K562 (cell line): ENCODE data around the gene MICAL1. TPM values are rescaled to one million over a fixed set of nuclear protein-coding genes. Genes with fewer than 3 reads are reported as not detected.

Experiments
- ATAC-seq: fragments of 200-7000 bp; cut with Tn5 transposase; 3 replicates; pipeline ENCODE4 v1.9.1; 2020; ENCODE audit warnings: moderate library complexity
- BruUV-seq: library from RNA; stranded (reverse); fragments of 400-500 nt; replicated peaks from 2 replicates; lab custom pipeline; 2021; lab: Mats Ljungman, UMichigan
- CTCF ChIA-PET: fragments of 300-600 bp; formaldehyde crosslinking; extraction: SDS; loops from one replicate; lab custom pipeline; 2021; ENCODE audit warnings: low intra/inter-chr PET ratio; lab: Yijun Ruan, JAX
- POLR2A ChIA-PET: fragments of 300-600, 350-650 bp; sonication (Branson Sonifier 250); formaldehyde crosslinking; extraction: SDS; loops from one replicate; lab custom pipeline; 2021; ENCODE audit warnings: antibody characterized with exemption, inconsistent platforms; lab: Yijun Ruan, JAX
- DNase-seq, 4 experiments: peaks; one replicate each; pipeline versions ENCODE4 v3.0.0 to v3.0.0-alpha.2; 2011 to 2018; ENCODE audit warnings: low spot score in 3 of 4, mixed read lengths in 3 of 4; ENCODE audit errors: extremely low read depth in 1 of 4
- FAIRE-seq: peaks from 2 replicates; lab custom pipeline; 2011; peaks lifted over from hg19 to GRCh38; lab: Jason Lieb, UNC
- H2AFZ ChIP-seq: 2 replicates; pipeline ENCODE4 v1.6.0; 2011; ENCODE audit warnings: low read depth, low read length, control low read depth, inconsistent platforms
- H3K27ac ChIP-seq: fragments of 200-600 bp; 3 replicates; pipeline ENCODE4 v1.8.0; 2011; ENCODE audit warnings: low read depth, mild to moderate bottlenecking, control low read depth, inconsistent platforms, low read length, moderate library complexity, mixed read lengths; ENCODE audit errors: extremely low read depth
- H3K27me3 ChIP-seq, 2 experiments: fragments of 300-600 bp in 1 of 2; 2 replicates in 1 of 2; 3 replicates in 1 of 2; pipeline versions ENCODE4 v1.6.0 to v1.8.0; 2011; ENCODE audit warnings: inconsistent platforms in 2 of 2, low read length in 2 of 2, mild to moderate bottlenecking in 1 of 2, mixed read lengths in 1 of 2, moderate library complexity in 1 of 2; ENCODE audit not compliant: control insufficient read depth in 2 of 2, insufficient read depth in 2 of 2
- H3K36me3 ChIP-seq: fragments of 300-600 bp; 3 replicates; pipeline ENCODE4 v1.8.0; 2011; ENCODE audit warnings: mild to moderate bottlenecking, low read length, inconsistent platforms; ENCODE audit not compliant: control insufficient read depth, insufficient read depth
- H3K4me1 ChIP-seq, 2 experiments: fragments of 200-600 bp in 1 of 2; replicated peaks in 1 of 2; 2 replicates in 1 of 2; 3 replicates in 1 of 2; pipeline versions ENCODE4 v1.5.1 to v1.8.0; 2011; ENCODE audit warnings: inconsistent platforms in 2 of 2, low read length in 2 of 2, mild to moderate bottlenecking in 1 of 2, mixed read lengths in 1 of 2, moderate library complexity in 1 of 2; ENCODE audit not compliant: control insufficient read depth in 2 of 2, insufficient read depth in 2 of 2
- H3K4me2 ChIP-seq: 2 replicates; pipeline ENCODE4 v1.6.1; 2011; ENCODE audit warnings: low read length, control low read depth, inconsistent platforms, mixed read lengths; ENCODE audit not compliant: insufficient read depth
- H3K4me3 ChIP-seq: fragments of 200-600 bp; sonication (generic), shearing (Covaris generic); 2 replicates; pipeline ENCODE4 v1.5.1; 2016; ENCODE audit warnings: control low read depth, inconsistent platforms
- H3K79me2 ChIP-seq: fragments of 200-600 bp; 3 replicates; pipeline ENCODE4 v1.8.0; 2011; ENCODE audit warnings: low read length, inconsistent platforms; ENCODE audit not compliant: control insufficient read depth, insufficient read depth
- H3K9ac ChIP-seq, 2 experiments: 2 replicates each; pipeline versions ENCODE4 v1.6.0 to v1.6.1; 2011; ENCODE audit warnings: low read depth in 2 of 2, low read length in 2 of 2, control low read depth in 1 of 2, inconsistent platforms in 1 of 2, mild to moderate bottlenecking in 1 of 2, mixed read lengths in 1 of 2; ENCODE audit not compliant: insufficient read depth in 1 of 2
- H3K9me1 ChIP-seq: one replicate; pipeline ENCODE4 v1.6.0; 2011; ENCODE audit warnings: inconsistent platforms, mild to moderate bottlenecking, low read length, moderate library complexity; ENCODE audit not compliant: control insufficient read depth, insufficient read depth
- H3K9me3 ChIP-seq: replicated peaks from 2 replicates; pipeline ENCODE4 v1.5.1; 2011; ENCODE audit warnings: low read depth, low read length, inconsistent platforms; ENCODE audit not compliant: control insufficient read depth, insufficient read depth
- H4K20me1 ChIP-seq: replicated peaks from 2 replicates; pipeline ENCODE4 v1.6.1; 2011; ENCODE audit warnings: low read length, inconsistent platforms, mixed read lengths; ENCODE audit not compliant: control insufficient read depth, insufficient read depth
- NFIC ChIP-seq: fragments of 450-650 bp; IDR thresholded peaks from 2 replicates; pipeline ENCODE4 v1.6.1; 2017; ENCODE audit warnings: mild to moderate bottlenecking, inconsistent platforms
- TBP ChIP-seq: optimal IDR thresholded peaks from 2 replicates; pipeline ENCODE3; 2011; ENCODE audit warnings: low read depth, low read length, improper control_type of control experiment
- WGBS: fragments of 100-300 bp; shearing (Covaris generic); methylation state at CpG from one replicate; pipeline ENCODE4 v1.1.6; 2016; ENCODE audit warnings: low coverage, mixed read lengths; ENCODE audit not compliant: insufficient coverage; ENCODE audit errors: missing lambda C conversion rate; 5-methylcytosine and 5-hydroxymethylcytosine counted together
- in situ Hi-C: fragments of 300-500 bp; cut with MboI; formaldehyde crosslinking; loops from 4 replicates; pipeline ENCODE4 v1.15.0; 2018; ENCODE audit warnings: inconsistent platforms, mixed read lengths
- intact Hi-C: fragments of 100-400 bp; cut with micrococcal nuclease; formaldehyde crosslinking; loops from 2 replicates; pipeline ENCODE4 v1.14.2; 2022
- polyA plus RNA-seq, 8 experiments: library from polyadenylated mRNA; depleted of rRNA in 4 of 8; stranded (reverse) in 5 of 8; unstranded in 3 of 8; fragments of >200 nt; fragmentation: Nextera tagmentation in 2 of 8; fragmentation: Illumina TruSeq in 1 of 8; extraction: Ambion mirVana in 2 of 8; extraction: Trizol in 1 of 8; gene quantifications; 2 replicates each; pipeline versions ENCODE4 v1.2.1 to v1.2.3, GENCODE V29; 2011 to 2014; ENCODE audit warnings: inconsistent platforms in 1 of 8, missing spikeins in 1 of 8
- total RNA-seq, 7 experiments: library from RNA; depleted of rRNA in 6 of 7; stranded (reverse); fragments of >200 nt in 6 of 7; fragmentation: Illumina TruSeq in 2 of 7; extraction: Trizol in 2 of 7; gene quantifications; 2 replicates each; pipeline versions ENCODE4 v1.2.1 to v1.2.3, GENCODE V29; 2011 to 2021; ENCODE audit warnings: low replicate concordance in 1 of 7
- TF ChIP-seq, protein P1 (sequence below): fragments of 450-650 bp; IDR thresholded peaks from 2 replicates; pipeline ENCODE4 v1.6.1; 2016; ENCODE audit warnings: mild to moderate bottlenecking, moderate library complexity
- TF ChIP-seq, protein P2 (sequence below): fragments of 450-650 bp; IDR thresholded peaks from 2 replicates; pipeline ENCODE4 v1.7.0; 2016; ENCODE audit warnings: borderline replicate concordance
- TF ChIP-seq, protein P3 (sequence below), 2 experiments: fragments of 250-450 bp in 1 of 2; fragments of 450-650 bp in 1 of 2; sonication (Bioruptor Pico) in 1 of 2; IDR thresholded peaks; 2 replicates each; pipeline versions ENCODE4 v1.6.1 to v1.8.0; 2016 to 2021; ENCODE audit warnings: mild to moderate bottlenecking in 2 of 2, moderate library complexity in 2 of 2, missing compliant biosample characterization in 1 of 2, missing genetic modification characterization in 1 of 2

The MICAL1 gene
- total and polyA plus RNA-seq, 9 of the 15 experiments (the other 6 are each of a cell fraction or from before 2014, with no cell fraction given): 0.07 to 15.2 (median 7.0) TPM

DNA sequence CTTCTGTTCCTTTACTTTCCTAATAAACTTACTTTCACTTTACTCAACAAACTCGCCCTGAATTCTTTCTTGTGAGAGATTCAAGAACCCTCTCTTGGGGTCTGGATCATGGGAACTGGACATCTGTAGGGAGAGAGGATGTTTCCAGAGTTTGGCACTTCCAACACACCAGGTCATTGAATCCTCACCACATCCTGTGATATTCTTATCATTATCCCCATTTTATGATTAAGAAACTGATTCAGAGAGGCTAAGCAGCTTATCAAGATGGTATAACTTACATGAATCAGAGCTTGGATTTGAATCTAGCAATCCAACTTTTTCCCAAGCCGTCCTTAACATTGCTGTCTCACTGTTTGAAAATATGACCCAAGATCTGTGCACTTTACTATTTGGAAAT lies 30.6 kb downstream of the MICAL1 start:
- intact Hi-C loops (no loop called here), in situ Hi-C loops (no loop called here)
- H3K36me3 ChIP-seq: no peaks in the 10 kb centered on the region
- DNase-seq: no peak
- H3K9me1 ChIP-seq: no peaks in the 10 kb centered on the region
- H3K27ac ChIP-seq: no peak overlapping the region
- H2AFZ ChIP-seq: peak overlapping the region; percentile 87
- FAIRE-seq: no peak
- H4K20me1 ChIP-seq: no peaks in the 10 kb centered on the region
- ChIA-PET CTCF (no interaction called here), POLR2A (no interaction called here)
- 17% methylated on average over 2 of the region's 2 CpGs for WGBS
- H3K4me2 ChIP-seq: no peak overlapping the region; the same call in 1 of the 2 replicates
- no peak for ATAC-seq
- H3K4me1 ChIP-seq: peaks cover 4 to 5% of the 10 kb centered on the region in 2 experiments; a peak in 3 of 5 replicates
- BruUV-seq: no TSS peak
- no peak overlapping the region for H3K9ac ChIP-seq
- H3K27me3 ChIP-seq: no peaks in the 10 kb centered on the region
- TF ChIP-seq, protein P1, sequence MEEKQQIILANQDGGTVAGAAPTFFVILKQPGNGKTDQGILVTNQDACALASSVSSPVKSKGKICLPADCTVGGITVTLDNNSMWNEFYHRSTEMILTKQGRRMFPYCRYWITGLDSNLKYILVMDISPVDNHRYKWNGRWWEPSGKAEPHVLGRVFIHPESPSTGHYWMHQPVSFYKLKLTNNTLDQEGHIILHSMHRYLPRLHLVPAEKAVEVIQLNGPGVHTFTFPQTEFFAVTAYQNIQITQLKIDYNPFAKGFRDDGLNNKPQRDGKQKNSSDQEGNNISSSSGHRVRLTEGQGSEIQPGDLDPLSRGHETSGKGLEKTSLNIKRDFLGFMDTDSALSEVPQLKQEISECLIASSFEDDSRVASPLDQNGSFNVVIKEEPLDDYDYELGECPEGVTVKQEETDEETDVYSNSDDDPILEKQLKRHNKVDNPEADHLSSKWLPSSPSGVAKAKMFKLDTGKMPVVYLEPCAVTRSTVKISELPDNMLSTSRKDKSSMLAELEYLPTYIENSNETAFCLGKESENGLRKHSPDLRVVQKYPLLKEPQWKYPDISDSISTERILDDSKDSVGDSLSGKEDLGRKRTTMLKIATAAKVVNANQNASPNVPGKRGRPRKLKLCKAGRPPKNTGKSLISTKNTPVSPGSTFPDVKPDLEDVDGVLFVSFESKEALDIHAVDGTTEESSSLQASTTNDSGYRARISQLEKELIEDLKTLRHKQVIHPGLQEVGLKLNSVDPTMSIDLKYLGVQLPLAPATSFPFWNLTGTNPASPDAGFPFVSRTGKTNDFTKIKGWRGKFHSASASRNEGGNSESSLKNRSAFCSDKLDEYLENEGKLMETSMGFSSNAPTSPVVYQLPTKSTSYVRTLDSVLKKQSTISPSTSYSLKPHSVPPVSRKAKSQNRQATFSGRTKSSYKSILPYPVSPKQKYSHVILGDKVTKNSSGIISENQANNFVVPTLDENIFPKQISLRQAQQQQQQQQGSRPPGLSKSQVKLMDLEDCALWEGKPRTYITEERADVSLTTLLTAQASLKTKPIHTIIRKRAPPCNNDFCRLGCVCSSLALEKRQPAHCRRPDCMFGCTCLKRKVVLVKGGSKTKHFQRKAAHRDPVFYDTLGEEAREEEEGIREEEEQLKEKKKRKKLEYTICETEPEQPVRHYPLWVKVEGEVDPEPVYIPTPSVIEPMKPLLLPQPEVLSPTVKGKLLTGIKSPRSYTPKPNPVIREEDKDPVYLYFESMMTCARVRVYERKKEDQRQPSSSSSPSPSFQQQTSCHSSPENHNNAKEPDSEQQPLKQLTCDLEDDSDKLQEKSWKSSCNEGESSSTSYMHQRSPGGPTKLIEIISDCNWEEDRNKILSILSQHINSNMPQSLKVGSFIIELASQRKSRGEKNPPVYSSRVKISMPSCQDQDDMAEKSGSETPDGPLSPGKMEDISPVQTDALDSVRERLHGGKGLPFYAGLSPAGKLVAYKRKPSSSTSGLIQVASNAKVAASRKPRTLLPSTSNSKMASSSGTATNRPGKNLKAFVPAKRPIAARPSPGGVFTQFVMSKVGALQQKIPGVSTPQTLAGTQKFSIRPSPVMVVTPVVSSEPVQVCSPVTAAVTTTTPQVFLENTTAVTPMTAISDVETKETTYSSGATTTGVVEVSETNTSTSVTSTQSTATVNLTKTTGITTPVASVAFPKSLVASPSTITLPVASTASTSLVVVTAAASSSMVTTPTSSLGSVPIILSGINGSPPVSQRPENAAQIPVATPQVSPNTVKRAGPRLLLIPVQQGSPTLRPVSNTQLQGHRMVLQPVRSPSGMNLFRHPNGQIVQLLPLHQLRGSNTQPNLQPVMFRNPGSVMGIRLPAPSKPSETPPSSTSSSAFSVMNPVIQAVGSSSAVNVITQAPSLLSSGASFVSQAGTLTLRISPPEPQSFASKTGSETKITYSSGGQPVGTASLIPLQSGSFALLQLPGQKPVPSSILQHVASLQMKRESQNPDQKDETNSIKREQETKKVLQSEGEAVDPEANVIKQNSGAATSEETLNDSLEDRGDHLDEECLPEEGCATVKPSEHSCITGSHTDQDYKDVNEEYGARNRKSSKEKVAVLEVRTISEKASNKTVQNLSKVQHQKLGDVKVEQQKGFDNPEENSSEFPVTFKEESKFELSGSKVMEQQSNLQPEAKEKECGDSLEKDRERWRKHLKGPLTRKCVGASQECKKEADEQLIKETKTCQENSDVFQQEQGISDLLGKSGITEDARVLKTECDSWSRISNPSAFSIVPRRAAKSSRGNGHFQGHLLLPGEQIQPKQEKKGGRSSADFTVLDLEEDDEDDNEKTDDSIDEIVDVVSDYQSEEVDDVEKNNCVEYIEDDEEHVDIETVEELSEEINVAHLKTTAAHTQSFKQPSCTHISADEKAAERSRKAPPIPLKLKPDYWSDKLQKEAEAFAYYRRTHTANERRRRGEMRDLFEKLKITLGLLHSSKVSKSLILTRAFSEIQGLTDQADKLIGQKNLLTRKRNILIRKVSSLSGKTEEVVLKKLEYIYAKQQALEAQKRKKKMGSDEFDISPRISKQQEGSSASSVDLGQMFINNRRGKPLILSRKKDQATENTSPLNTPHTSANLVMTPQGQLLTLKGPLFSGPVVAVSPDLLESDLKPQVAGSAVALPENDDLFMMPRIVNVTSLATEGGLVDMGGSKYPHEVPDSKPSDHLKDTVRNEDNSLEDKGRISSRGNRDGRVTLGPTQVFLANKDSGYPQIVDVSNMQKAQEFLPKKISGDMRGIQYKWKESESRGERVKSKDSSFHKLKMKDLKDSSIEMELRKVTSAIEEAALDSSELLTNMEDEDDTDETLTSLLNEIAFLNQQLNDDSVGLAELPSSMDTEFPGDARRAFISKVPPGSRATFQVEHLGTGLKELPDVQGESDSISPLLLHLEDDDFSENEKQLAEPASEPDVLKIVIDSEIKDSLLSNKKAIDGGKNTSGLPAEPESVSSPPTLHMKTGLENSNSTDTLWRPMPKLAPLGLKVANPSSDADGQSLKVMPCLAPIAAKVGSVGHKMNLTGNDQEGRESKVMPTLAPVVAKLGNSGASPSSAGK: no peak
- TF ChIP-seq NFIC (no peak), TBP (no peak)
- TF ChIP-seq, protein P2, sequence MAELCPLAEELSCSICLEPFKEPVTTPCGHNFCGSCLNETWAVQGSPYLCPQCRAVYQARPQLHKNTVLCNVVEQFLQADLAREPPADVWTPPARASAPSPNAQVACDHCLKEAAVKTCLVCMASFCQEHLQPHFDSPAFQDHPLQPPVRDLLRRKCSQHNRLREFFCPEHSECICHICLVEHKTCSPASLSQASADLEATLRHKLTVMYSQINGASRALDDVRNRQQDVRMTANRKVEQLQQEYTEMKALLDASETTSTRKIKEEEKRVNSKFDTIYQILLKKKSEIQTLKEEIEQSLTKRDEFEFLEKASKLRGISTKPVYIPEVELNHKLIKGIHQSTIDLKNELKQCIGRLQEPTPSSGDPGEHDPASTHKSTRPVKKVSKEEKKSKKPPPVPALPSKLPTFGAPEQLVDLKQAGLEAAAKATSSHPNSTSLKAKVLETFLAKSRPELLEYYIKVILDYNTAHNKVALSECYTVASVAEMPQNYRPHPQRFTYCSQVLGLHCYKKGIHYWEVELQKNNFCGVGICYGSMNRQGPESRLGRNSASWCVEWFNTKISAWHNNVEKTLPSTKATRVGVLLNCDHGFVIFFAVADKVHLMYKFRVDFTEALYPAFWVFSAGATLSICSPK: no peak
- TF ChIP-seq, protein P3, sequence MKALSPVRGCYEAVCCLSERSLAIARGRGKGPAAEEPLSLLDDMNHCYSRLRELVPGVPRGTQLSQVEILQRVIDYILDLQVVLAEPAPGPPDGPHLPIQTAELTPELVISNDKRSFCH (CRISPR knock-in tag; IDR thresholded peaks at IDR 0.05): no peak
- TF ChIP-seq, protein P3 (tag; IDR thresholded peaks at IDR 0.05): no peak
- TF ChIP-seq, all 486 proteins: peak for 0
- Histone ChIP-seq H3K4me3 (no peak overlapping the region), H3K9me3 (no peaks in the 10 kb centered on the region), H3K79me2 (no peaks in the 10 kb centered on the region)
